GM21390 (cell line): ENCODE data around the gene TENT5A.
A peak's percentile ranks its signal among the peaks of the same experiment; 100 is the strongest.
"Not testable (repeated sequence)": the region's sequence is repeated elsewhere in the genome, so short reads cannot be mapped to it uniquely, and the experiment has no call there.

ENCODE experiments used
- ATAC-seq: cut with Tn5 transposase; IDR thresholded peaks from one replicate; pipeline ENCODE4 v1.9.1; 2021; ENCODE audit not compliant: unreplicated experiment

Gene TENT5A

GRCh38 chr6:81752084-81752920, at the start of gene TENT5A:
TSS of gene TENT5A (minus strand) at chr6:81752681. CDS start at chr6:81752141, 540 bp downstream.
- peak; percentile 69 for ATAC-seq

- no peak for ATAC-seq
Measured at GRCh38 chr6:81801489-81801888, 49.0 kb upstream of the TENT5A start.

GRCh38 chr6:81800666-81801065, 48.2 kb upstream of the TENT5A start:
- ATAC-seq = no peak

GRCh38 chr6:81799323-81799722, 46.8 kb upstream of the TENT5A start:
- no peak for ATAC-seq

- ATAC-seq = no peak
Measured at GRCh38 chr6:81797591-81797990, 45.1 kb upstream of the TENT5A start.

- no peak for ATAC-seq
Measured at GRCh38 chr6:81795890-81796289, 43.4 kb upstream of the TENT5A start.

GRCh38 chr6:81793821-81794475, 41.5 kb upstream of the TENT5A start:
- ATAC-seq = no peak

GRCh38 chr6:81792826-81793225, 40.3 kb upstream of the TENT5A start:
- ATAC-seq = no peak

GRCh38 chr6:81791756-81792155, 39.3 kb upstream of the TENT5A start:
- ATAC-seq = no peak

GRCh38 chr6:81790034-81790433, 37.6 kb upstream of the TENT5A start:
- no peak for ATAC-seq

GRCh38 chr6:81789291-81789690, 36.8 kb upstream of the TENT5A start:
- no peak for ATAC-seq

- no peak for ATAC-seq
Measured at GRCh38 chr6:81788748-81789147, 36.3 kb upstream of the TENT5A start.

GRCh38 chr6:81787313-81788068, 35.0 kb upstream of the TENT5A start:
- ATAC-seq = no peak

- ATAC-seq = no peak
Measured at GRCh38 chr6:81786150-81786549, 33.7 kb upstream of the TENT5A start.

GRCh38 chr6:81785377-81785776, 32.9 kb upstream of the TENT5A start:
- no peak for ATAC-seq

GRCh38 chr6:81783893-81784292, 31.4 kb upstream of the TENT5A start:
- no peak for ATAC-seq

GRCh38 chr6:81781624-81782023, 29.1 kb upstream of the TENT5A start:
- ATAC-seq = no peak

GRCh38 chr6:81777586-81778268, 25.2 kb upstream of the TENT5A start:
- no peak for ATAC-seq

- ATAC-seq = not testable (repeated sequence)
Measured at GRCh38 chr6:81776219-81776618, 23.7 kb upstream of the TENT5A start.

GRCh38 chr6:81774542-81774941, 22.1 kb upstream of the TENT5A start:
- no peak for ATAC-seq

- ATAC-seq = no peak
Measured at GRCh38 chr6:81773887-81774286, 21.4 kb upstream of the TENT5A start.
